Upper lobe of left lung (tissue), 6 donors: ENCODE results near the gene C16orf86. TPM values are rescaled to one million over a fixed set of nuclear protein-coding genes. Genes with fewer than 3 reads are reported as not detected.

Source experiments
- ATAC-seq, 2 donors: fragments of 200-7000 bp; cut with Tn5 transposase; one replicate each; pipeline ENCODE4 v1.9.1; 2022; ENCODE audit warnings: mild to moderate bottlenecking in 2 of 2, moderate library complexity in 2 of 2; ENCODE audit not compliant: low FRiP score in 2 of 2
- DNase-seq, 2 donors: peaks; one replicate each; pipeline ENCODE4 v3.0.0-alpha.2; 2019 to 2020
- H3K27ac ChIP-seq, 4 donors: fragments of 200-600 bp; sonication (generic); one replicate each; pipeline ENCODE4 v1.5.1; 2016 to 2019
- H3K27me3 ChIP-seq, 4 donors: fragments of 200-600 bp; sonication (generic); one replicate each; pipeline ENCODE4 v1.5.1; 2017 to 2019
- H3K36me3 ChIP-seq, 4 donors: fragments of 200-600 bp; sonication (generic); one replicate each; pipeline ENCODE4 v1.5.1; 2016 to 2019
- H3K4me1 ChIP-seq, 4 donors: fragments of 200-600 bp; sonication (generic); one replicate each; pipeline ENCODE4 v1.5.1; 2018 to 2019
- H3K4me3 ChIP-seq, 4 donors: fragments of 200-600 bp; sonication (generic); one replicate each; pipeline ENCODE4 v1.5.1; 2017 to 2019; ENCODE audit warnings: mild to moderate bottlenecking in 2 of 4, moderate library complexity in 1 of 4
- H3K9me3 ChIP-seq, 4 donors: fragments of 200-600 bp; sonication (generic); one replicate each; pipeline ENCODE4 v1.5.1; 2018 to 2019
- EP300 ChIP-seq, 4 donors: sonication (generic); formaldehyde crosslinking; IDR thresholded peaks; one replicate each; pipeline ENCODE4 v1.5.1; 2017; ENCODE audit warnings: antibody characterized with exemption in 4 of 4, control low read depth in 2 of 4
- POLR2A ChIP-seq, 4 donors: fragments of 450-650 bp; IDR thresholded peaks; one replicate each; pipeline ENCODE4 v1.5.1; 2016 to 2017; ENCODE audit warnings: antibody characterized with exemption in 4 of 4, mild to moderate bottlenecking in 2 of 4
- POLR2AphosphoS5 ChIP-seq, 2 donors: sonication (generic); formaldehyde crosslinking; IDR thresholded peaks; one replicate each; pipeline ENCODE4 v1.5.1; 2017; ENCODE audit warnings: antibody characterized with exemption in 2 of 2
- WGBS, 2 donors: methylation state at CpG; one replicate each; pipeline ENCODE4 v1.1.5; 2017 to 2018; 5-methylcytosine and 5-hydroxymethylcytosine counted together
- total RNA-seq, 6 donors: library from RNA; depleted of rRNA in 4 of 6; stranded (reverse); fragments of >200 nt in 4 of 6; gene quantifications; one replicate each; pipeline versions ENCODE4 v1.1.0 to v1.2.1, GENCODE V29; 2016 to 2021
- TF ChIP-seq, protein P1 (sequence below), 6 experiments: fragments of 450-650 bp in 4 of 6; fragments of 200-600 bp in 2 of 6; sonication (generic) in 2 of 6; IDR thresholded peaks; one replicate each; pipeline ENCODE4 v1.5.1; 2016 to 2019; ENCODE audit warnings: antibody characterized with exemption in 6 of 6
- donor health status: DM: no; HTN: no; CAD: no; lungs with moderate emphysema.
- donor health status: DM: no; HTN: yes; CAD: no; lungs with severe emphysema.

Gene C16orf86
- total RNA-seq, 6 donors from 2014 or later, result 1.2 to 22.0 (median 5.2) TPM

DNA sequence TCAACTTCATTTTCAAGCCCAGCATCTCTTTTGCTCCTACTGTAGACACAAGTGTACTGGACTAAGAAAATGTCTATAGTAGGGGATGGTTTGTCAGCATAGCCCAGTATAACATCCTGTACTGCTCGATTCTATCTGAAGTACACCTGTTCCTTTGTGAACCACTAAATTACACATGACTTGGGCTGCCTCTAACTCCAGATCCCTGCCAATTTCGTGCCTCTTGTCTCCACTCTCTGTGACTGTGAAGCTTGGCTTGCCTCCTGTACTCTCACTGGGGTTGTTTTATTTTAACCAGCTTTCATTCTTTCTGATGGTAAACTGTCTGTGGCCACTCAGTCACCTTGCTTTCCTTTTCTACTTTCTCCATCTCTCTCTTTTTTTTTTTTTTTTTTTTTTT, 28.0 kb downstream of the C16orf86 start:
- Histone ChIP-seq H3K4me3 (no peak overlapping the region), H3K27me3 (no peaks in the 10 kb centered on the region), H3K27ac (no peak overlapping the region), H3K36me3 (peaks cover 0 to 5% (median 0%) of the 10 kb centered on the region in 4 donors), H3K4me1 (no peaks in the 10 kb centered on the region), H3K9me3 (peaks cover 0 to 3% (median 0%) of the 10 kb centered on the region in 4 donors)
- DNase-seq, result no peak
- ATAC-seq, result no peak
- no peak for TF ChIP-seq POLR2AphosphoS5 (IDR thresholded peaks at IDR 0.05)
- TF ChIP-seq POLR2A (IDR thresholded peaks at IDR 0.05), result no peak
- TF ChIP-seq, protein P1, sequence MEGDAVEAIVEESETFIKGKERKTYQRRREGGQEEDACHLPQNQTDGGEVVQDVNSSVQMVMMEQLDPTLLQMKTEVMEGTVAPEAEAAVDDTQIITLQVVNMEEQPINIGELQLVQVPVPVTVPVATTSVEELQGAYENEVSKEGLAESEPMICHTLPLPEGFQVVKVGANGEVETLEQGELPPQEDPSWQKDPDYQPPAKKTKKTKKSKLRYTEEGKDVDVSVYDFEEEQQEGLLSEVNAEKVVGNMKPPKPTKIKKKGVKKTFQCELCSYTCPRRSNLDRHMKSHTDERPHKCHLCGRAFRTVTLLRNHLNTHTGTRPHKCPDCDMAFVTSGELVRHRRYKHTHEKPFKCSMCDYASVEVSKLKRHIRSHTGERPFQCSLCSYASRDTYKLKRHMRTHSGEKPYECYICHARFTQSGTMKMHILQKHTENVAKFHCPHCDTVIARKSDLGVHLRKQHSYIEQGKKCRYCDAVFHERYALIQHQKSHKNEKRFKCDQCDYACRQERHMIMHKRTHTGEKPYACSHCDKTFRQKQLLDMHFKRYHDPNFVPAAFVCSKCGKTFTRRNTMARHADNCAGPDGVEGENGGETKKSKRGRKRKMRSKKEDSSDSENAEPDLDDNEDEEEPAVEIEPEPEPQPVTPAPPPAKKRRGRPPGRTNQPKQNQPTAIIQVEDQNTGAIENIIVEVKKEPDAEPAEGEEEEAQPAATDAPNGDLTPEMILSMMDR (IDR thresholded peaks at IDR 0.05), result no peak
- TF ChIP-seq EP300 (IDR thresholded peaks at IDR 0.05), result no peak
- 52 to 55% methylated on average over 2 of the region's 2 CpGs for WGBS, 2 donors

DNA sequence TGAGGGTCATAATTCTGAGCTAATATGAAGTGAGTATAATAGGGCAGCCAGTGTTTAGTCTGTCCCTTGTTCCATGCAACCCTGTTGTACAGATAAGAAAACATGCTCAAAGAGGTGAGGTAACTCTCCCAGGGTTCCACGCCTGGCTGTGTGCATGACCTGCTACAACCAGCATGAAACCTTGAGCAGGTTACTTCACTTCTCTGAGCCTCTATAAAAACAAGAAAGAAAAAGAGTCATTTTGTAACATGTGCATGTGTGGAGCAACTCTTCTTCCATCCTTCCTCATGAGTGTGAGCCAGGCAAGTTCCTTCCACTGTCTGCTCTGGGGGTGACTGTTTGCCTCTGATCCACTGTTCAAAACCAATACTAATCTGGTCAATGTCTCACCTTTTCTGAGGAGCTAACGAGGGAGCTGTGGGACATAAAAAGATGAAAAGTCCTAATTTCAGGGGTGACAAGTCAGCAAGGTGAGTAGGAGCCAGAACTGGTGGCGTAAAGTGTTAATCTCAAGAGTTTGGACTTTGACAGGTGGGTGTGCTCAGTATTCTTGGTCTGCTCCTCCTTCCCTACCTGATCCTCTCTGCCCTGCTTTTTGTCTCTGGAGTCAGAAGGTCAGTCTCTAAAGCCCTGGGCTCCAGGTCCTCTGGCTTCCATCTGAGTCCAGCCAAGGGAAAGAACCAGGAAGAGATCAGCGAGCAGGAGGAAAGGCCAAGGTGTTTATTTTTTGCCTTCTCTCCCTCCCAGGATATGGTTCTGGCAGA, 31.0 kb downstream of the C16orf86 start:
- TF ChIP-seq POLR2AphosphoS5 (IDR thresholded peaks at IDR 0.05), result no peak
- TF ChIP-seq POLR2A (IDR thresholded peaks at IDR 0.05), result no peak
- TF ChIP-seq, protein P1 (IDR thresholded peaks at IDR 0.05), result no peak
- no peak for TF ChIP-seq EP300 (IDR thresholded peaks at IDR 0.05)
- Histone ChIP-seq H3K4me1 (no peaks in the 10 kb centered on the region), H3K4me3 (no peak overlapping the region), H3K27me3 (no peaks in the 10 kb centered on the region), H3K27ac (peak overlapping the region in 1 of 4 donors; percentile 25), H3K36me3 (peaks cover 0 to 5% (median 0%) of the 10 kb centered on the region in 4 donors), H3K9me3 (peaks cover 0 to 3% (median 0%) of the 10 kb centered on the region in 4 donors)
- DNase-seq (no peak), ATAC-seq (no peak)
- 78 to 86% methylated on average over 4 of the region's 4 CpGs for WGBS, 2 donors

DNA sequence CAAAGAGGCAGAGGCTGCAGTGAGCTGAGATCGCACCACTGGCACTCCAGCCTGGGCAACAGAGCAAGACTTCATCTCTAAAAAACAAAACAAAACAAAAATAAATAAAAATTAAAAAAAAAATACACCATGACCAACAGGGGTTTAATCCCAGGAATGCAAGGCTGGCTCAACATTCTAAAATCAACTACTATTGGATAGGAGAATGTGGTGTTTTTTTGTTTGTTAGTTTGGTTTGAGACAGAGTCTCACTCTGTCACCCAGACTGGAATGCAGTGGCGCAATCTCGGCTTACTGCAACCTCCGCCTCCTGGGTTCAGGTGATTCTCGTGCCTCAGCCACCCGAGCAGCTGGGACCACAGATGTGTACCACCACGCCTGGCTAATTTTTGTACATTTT, 32.7 kb downstream of the C16orf86 start:
- WGBS, 2 donors, result 89 to 98% methylated on average over 6 to 7 of the region's 7 CpGs
- ATAC-seq (no peak), DNase-seq (no peak)
- TF ChIP-seq EP300 (IDR thresholded peaks at IDR 0.05) (no peak), POLR2A (IDR thresholded peaks at IDR 0.05) (no peak), POLR2AphosphoS5 (IDR thresholded peaks at IDR 0.05) (no peak)
- TF ChIP-seq, protein P1 (IDR thresholded peaks at IDR 0.05), result no peak
- no peaks in the 10 kb centered on the region for H3K27me3 ChIP-seq
- H3K4me3 ChIP-seq, result no peak overlapping the region
- peaks cover 0 to 3% (median 0%) of the 10 kb centered on the region in 4 donors for H3K9me3 ChIP-seq
- no peak overlapping the region for H3K27ac ChIP-seq
- peaks cover 0 to 3% (median 0%) of the 10 kb centered on the region in 4 donors for H3K4me1 ChIP-seq
- H3K36me3 ChIP-seq, result peaks cover 0 to 5% (median 0%) of the 10 kb centered on the region in 4 donors

DNA sequence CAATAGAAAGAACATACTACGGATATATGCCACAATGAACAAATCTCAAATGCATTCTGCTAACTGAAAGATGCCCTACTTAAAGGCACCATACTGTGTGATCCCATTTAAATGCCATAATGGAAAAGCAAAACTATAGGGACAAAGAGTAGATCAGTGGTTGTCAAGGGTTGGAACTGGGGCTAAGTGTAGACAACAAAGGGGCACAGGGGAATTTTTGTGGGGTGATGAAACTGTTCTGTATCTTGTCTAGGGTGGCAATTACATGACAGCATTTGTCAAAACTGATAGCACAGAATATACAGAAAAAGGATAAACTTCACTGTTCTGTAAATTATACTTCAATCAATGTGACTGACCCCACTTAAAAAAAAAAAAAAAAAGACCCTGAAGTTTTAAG, 34.8 kb downstream of the C16orf86 start:
- WGBS, 2 donors, result 93 to 100% methylated on average over 1 of the region's 1 CpG
- TF ChIP-seq, protein P1 (IDR thresholded peaks at IDR 0.05), result no peak
- TF ChIP-seq EP300 (IDR thresholded peaks at IDR 0.05), result no peak
- TF ChIP-seq POLR2A (IDR thresholded peaks at IDR 0.05), result no peak
- no peak for TF ChIP-seq POLR2AphosphoS5 (IDR thresholded peaks at IDR 0.05)
- DNase-seq (no peak), ATAC-seq (no peak)
- Histone ChIP-seq H3K27ac (no peak overlapping the region), H3K4me3 (no peak overlapping the region), H3K36me3 (peaks cover 0 to 5% (median 0%) of the 10 kb centered on the region in 4 donors), H3K27me3 (no peaks in the 10 kb centered on the region), H3K4me1 (peaks cover 0 to 3% (median 0%) of the 10 kb centered on the region in 4 donors), H3K9me3 (peaks cover 0 to 3% (median 0%) of the 10 kb centered on the region in 4 donors)
